ENCODE results near the gene SYT2. TPM values are rescaled to one million over a fixed set of nuclear protein-coding genes. Genes with fewer than 3 reads are reported as not detected.
"Not testable (repeated sequence)": the region's sequence is repeated elsewhere in the genome, so short reads cannot be mapped to it uniquely, and the experiment has no call there.

Gene SYT2
- total RNA-seq, 1 experiment from 2014 or later: not detected

- Histone ChIP-seq H3K27ac (ENCODE audit: low read depth, low read length) (no peak overlapping the region), H3K27me3 (ENCODE audit: insufficient read depth, low read length) (no peaks in the 10 kb centered on the region), H3K9me3 (ENCODE audit: control insufficient read depth in 1 of 2, insufficient read depth in 1 of 2, low read depth in 1 of 2, low read length in 2 of 2) (no peaks in the 10 kb centered on the region), H3K9me2 (ENCODE audit: insufficient read depth) (no peaks in the 10 kb centered on the region), H2AFZ (ENCODE audit: low read depth, low read length, poor library complexity, severe bottlenecking) (no peak overlapping the region), H3K36me3 (ENCODE audit: control insufficient read depth in 1 of 2, insufficient read depth in 2 of 2, low read length in 2 of 2) (no peaks in the 10 kb centered on the region), H3K79me2 (ENCODE audit: insufficient read depth, low read length) (no peaks in the 10 kb centered on the region), H3K4me3 (replicated peaks in 1 of 2; ENCODE audit: low read depth in 1 of 2, low read length in 2 of 2) (no peak overlapping the region), H3K9ac (ENCODE audit: low read length) (no peak overlapping the region), H4K20me1 (ENCODE audit: insufficient read depth) (no peaks in the 10 kb centered on the region), H3K4me1 (ENCODE audit: control insufficient read depth in 1 of 2, insufficient read depth in 2 of 2, low read length in 2 of 2) (no peaks in the 10 kb centered on the region), H3K4me2 (ENCODE audit: low read length) (no peak overlapping the region)
- ChIA-PET RAD21 (ENCODE audit: low non-redundant PET in 1 of 2, low total read pairs in 2 of 2, uncharacterized antibody in 2 of 2, unreplicated experiment in 2 of 2) (no interaction called here), CTCF (interaction anchor here (1.3 kb wide), 1 partner anchor 60 kb away, joined by 4 read pairs; no protein-coding TSS in a partner anchor), POLR2A (no interaction called here)
- BruUV-seq (replicated peaks): no TSS peak
- TF ChIP-seq ZFX (IDR thresholded peaks at IDR 0.05) (no peak), TCF7L2 (IDR thresholded peaks at IDR 0.05; ENCODE audit: borderline replicate concordance, extremely low read depth, insufficient read depth, insufficient read length) (no peak), FOSL1 (IDR thresholded peaks at IDR 0.05; ENCODE audit: low read depth) (no peak), RAD21 (IDR thresholded peaks at IDR 0.05; ENCODE audit: low read depth) (no peak), CEBPB (IDR thresholded peaks at IDR 0.05; ENCODE audit: low read depth) (no peak), ATF3 (IDR thresholded peaks at IDR 0.05) (no peak), ELF1 (IDR thresholded peaks at IDR 0.05; ENCODE audit: borderline replicate concordance, low read depth) (no peak)
- no peak for DNase-seq (ENCODE audit: low read depth, low spot score)
- intact Hi-C loops (cut with micrococcal nuclease): no loop called here
- no peak for ATAC-seq
Measured at GRCh38 chr1:202561240-202561639, 149.0 kb downstream of the SYT2 start.

GRCh38 chr1:202557662-202558061 lies 152.6 kb downstream of the SYT2 start:
- intact Hi-C loops (cut with micrococcal nuclease); H3K9ac ChIP-seq (ENCODE audit: low read length); H3K9me2 ChIP-seq (ENCODE audit: insufficient read depth); H2AFZ ChIP-seq (ENCODE audit: low read depth, low read length, poor library complexity, severe bottlenecking); CTCF ChIA-PET; RAD21 ChIA-PET (ENCODE audit: low non-redundant PET in 1 of 2, low total read pairs in 2 of 2, uncharacterized antibody in 2 of 2, unreplicated experiment in 2 of 2); H3K4me2 ChIP-seq (ENCODE audit: low read length); H3K4me1 ChIP-seq (ENCODE audit: control insufficient read depth in 1 of 2, insufficient read depth in 2 of 2, low read length in 2 of 2); POLR2A ChIA-PET; H4K20me1 ChIP-seq (ENCODE audit: insufficient read depth); H3K79me2 ChIP-seq (ENCODE audit: insufficient read depth, low read length); ATAC-seq; BruUV-seq (replicated peaks); H3K36me3 ChIP-seq (ENCODE audit: control insufficient read depth in 1 of 2, insufficient read depth in 2 of 2, low read length in 2 of 2); H3K4me3 ChIP-seq (replicated peaks in 1 of 2; ENCODE audit: low read depth in 1 of 2, low read length in 2 of 2); H3K27me3 ChIP-seq (ENCODE audit: insufficient read depth, low read length); H3K27ac ChIP-seq (ENCODE audit: low read depth, low read length); DNase-seq (ENCODE audit: low read depth, low spot score); H3K9me3 ChIP-seq (ENCODE audit: control insufficient read depth in 1 of 2, insufficient read depth in 1 of 2, low read depth in 1 of 2, low read length in 2 of 2): not testable (repeated sequence)

GRCh38 chr1:202556037-202556436 lies 154.2 kb downstream of the SYT2 start:
- H4K20me1 ChIP-seq (ENCODE audit: insufficient read depth); ATAC-seq; H3K27me3 ChIP-seq (ENCODE audit: insufficient read depth, low read length); H3K4me2 ChIP-seq (ENCODE audit: low read length); H3K36me3 ChIP-seq (ENCODE audit: control insufficient read depth in 1 of 2, insufficient read depth in 2 of 2, low read length in 2 of 2); H3K4me1 ChIP-seq (ENCODE audit: control insufficient read depth in 1 of 2, insufficient read depth in 2 of 2, low read length in 2 of 2); BruUV-seq (replicated peaks); H3K9me3 ChIP-seq (ENCODE audit: control insufficient read depth in 1 of 2, insufficient read depth in 1 of 2, low read depth in 1 of 2, low read length in 2 of 2); H3K79me2 ChIP-seq (ENCODE audit: insufficient read depth, low read length); DNase-seq (ENCODE audit: low read depth, low spot score); intact Hi-C loops (cut with micrococcal nuclease); H3K4me3 ChIP-seq (replicated peaks in 1 of 2; ENCODE audit: low read depth in 1 of 2, low read length in 2 of 2); H3K9ac ChIP-seq (ENCODE audit: low read length); H2AFZ ChIP-seq (ENCODE audit: low read depth, low read length, poor library complexity, severe bottlenecking); H3K27ac ChIP-seq (ENCODE audit: low read depth, low read length); CTCF ChIA-PET; POLR2A ChIA-PET; H3K9me2 ChIP-seq (ENCODE audit: insufficient read depth); RAD21 ChIA-PET (ENCODE audit: low non-redundant PET in 1 of 2, low total read pairs in 2 of 2, uncharacterized antibody in 2 of 2, unreplicated experiment in 2 of 2): not testable (repeated sequence)

GRCh38 chr1:202554619-202555018 lies 155.6 kb downstream of the SYT2 start:
- H3K9ac ChIP-seq (ENCODE audit: low read length); RAD21 ChIA-PET (ENCODE audit: low non-redundant PET in 1 of 2, low total read pairs in 2 of 2, uncharacterized antibody in 2 of 2, unreplicated experiment in 2 of 2); H2AFZ ChIP-seq (ENCODE audit: low read depth, low read length, poor library complexity, severe bottlenecking); DNase-seq (ENCODE audit: low read depth, low spot score); H3K27me3 ChIP-seq (ENCODE audit: insufficient read depth, low read length); BruUV-seq (replicated peaks); POLR2A ChIA-PET; H3K27ac ChIP-seq (ENCODE audit: low read depth, low read length); H3K9me3 ChIP-seq (ENCODE audit: control insufficient read depth in 1 of 2, insufficient read depth in 1 of 2, low read depth in 1 of 2, low read length in 2 of 2); H3K4me1 ChIP-seq (ENCODE audit: control insufficient read depth in 1 of 2, insufficient read depth in 2 of 2, low read length in 2 of 2); H4K20me1 ChIP-seq (ENCODE audit: insufficient read depth); H3K79me2 ChIP-seq (ENCODE audit: insufficient read depth, low read length); H3K9me2 ChIP-seq (ENCODE audit: insufficient read depth); H3K4me2 ChIP-seq (ENCODE audit: low read length); ATAC-seq; H3K36me3 ChIP-seq (ENCODE audit: control insufficient read depth in 1 of 2, insufficient read depth in 2 of 2, low read length in 2 of 2); intact Hi-C loops (cut with micrococcal nuclease); H3K4me3 ChIP-seq (replicated peaks in 1 of 2; ENCODE audit: low read depth in 1 of 2, low read length in 2 of 2): not testable (repeated sequence)
- CTCF ChIA-PET: interaction anchor here (1.2 kb wide), 1 partner anchor 9 kb away, joined by 3 read pairs; no protein-coding TSS in a partner anchor
